ENCODE results near the gene CYBC1. TPM values are rescaled to one million over a fixed set of nuclear protein-coding genes. Genes with fewer than 3 reads are reported as not detected.

CYBC1 gene
- total and polyA plus RNA-seq, 2 of the 8 experiments (the other 6 are each of a cell fraction or from before 2014, with no cell fraction given), result 74.6 to 81.4 TPM

GRCh38 chr17:82490512-82491195, 40.1 kb upstream of the CYBC1 start (continued):
- TF ChIP-seq BRCA1 (IDR thresholded peaks at IDR 0.05; ENCODE audit: low read depth, low read length), result no peak
- TF ChIP-seq RNF2 (IDR thresholded peaks at IDR 0.05; ENCODE audit: borderline replicate concordance, low read depth, low read length, missing control alignments, poor library complexity, severe bottlenecking), result no peak
- no peak for TF ChIP-seq RBBP5 (IDR thresholded peaks at IDR 0.05; ENCODE audit: borderline replicate concordance, low read depth, low read length)
- TF ChIP-seq CREB1 (IDR thresholded peaks at IDR 0.05), result no peak
- no peak for TF ChIP-seq NANOG (IDR thresholded peaks at IDR 0.05; ENCODE audit: insufficient read depth, low read depth, low read length, poor library complexity, severe bottlenecking)
- TF ChIP-seq SP4 (IDR thresholded peaks at IDR 0.05; ENCODE audit: low read length), result no peak
- no peak for TF ChIP-seq KDM1A (IDR thresholded peaks at IDR 0.05; ENCODE audit: borderline replicate concordance, low read length)

Data from H1 (cell line).